IMR-90 (cell line): ENCODE data around the gene CUX1. TPM values are rescaled to one million over a fixed set of nuclear protein-coding genes. Genes with fewer than 3 reads are reported as not detected.

Source experiments
- ATAC-seq: fragments of 200-7000 bp; cut with Tn5 transposase; 2 replicates; pipeline ENCODE4 v1.9.1; 2020; ENCODE audit warnings: low read depth, mild to moderate bottlenecking, moderate library complexity
- BruUV-seq: library from RNA; stranded (reverse); fragments of 400-500 nt; replicated peaks from 2 replicates; lab custom pipeline; 2021; lab: Mats Ljungman, UMichigan
- CTCF ChIA-PET: fragments of 300-600 bp; formaldehyde crosslinking; extraction: SDS; loops from one replicate; lab custom pipeline; 2021; ENCODE audit warnings: antibody characterized with exemption; lab: Yijun Ruan, JAX
- POLR2A ChIA-PET: fragments of 300-600 bp; sonication (Branson Sonifier 250); formaldehyde crosslinking; loops from one replicate; lab custom pipeline; 2022; ENCODE audit warnings: antibody characterized with exemption; ENCODE audit not compliant: unreplicated experiment; lab: Charles Lee
- DNase-seq: peaks from one replicate; pipeline ENCODE4 v3.0.0; 2013
- H2AFZ ChIP-seq: replicated peaks from 2 replicates; pipeline ENCODE3; 2013; ENCODE audit warnings: low read length, mild to moderate bottlenecking; ENCODE audit not compliant: poor library complexity
- H2AK5ac ChIP-seq: 2 replicates; pipeline ENCODE4 v1.6.1; 2013; ENCODE audit warnings: low read depth, low read length, inconsistent platforms
- H2AK9ac ChIP-seq: replicated peaks from 2 replicates; pipeline ENCODE3; 2013; ENCODE audit warnings: mild to moderate bottlenecking, low read depth, low read length, moderate library complexity; ENCODE audit not compliant: poor library complexity
- H2BK120ac ChIP-seq: 2 replicates; pipeline ENCODE4 v1.6.1; 2013; ENCODE audit warnings: low read depth, low read length, inconsistent platforms
- H2BK15ac ChIP-seq: 3 replicates; pipeline ENCODE4 v1.6.1; 2013; ENCODE audit warnings: low read depth, low read length, inconsistent platforms
- H2BK20ac ChIP-seq: 2 replicates; pipeline ENCODE4 v1.6.1; 2013; ENCODE audit warnings: low read depth, mild to moderate bottlenecking, inconsistent platforms, low read length, moderate library complexity
- H2BK5ac ChIP-seq: 2 replicates; pipeline ENCODE4 v1.6.1; 2013; ENCODE audit warnings: mild to moderate bottlenecking, low read depth, low read length, inconsistent platforms; ENCODE audit not compliant: poor library complexity, severe bottlenecking
- H3K14ac ChIP-seq: replicated peaks from 2 replicates; pipeline ENCODE4 v1.6.1; 2013; ENCODE audit warnings: low read depth, low read length, inconsistent platforms
- H3K18ac ChIP-seq: 2 replicates; pipeline ENCODE4 v1.6.1; 2013; ENCODE audit warnings: low read depth, low read length, control low read depth
- H3K23ac ChIP-seq: 2 replicates; pipeline ENCODE4 v1.6.1; 2013; ENCODE audit warnings: low read depth, low read length, inconsistent platforms
- H3K27ac ChIP-seq: 2 replicates; pipeline ENCODE4 v1.5.1; 2013; ENCODE audit warnings: mild to moderate bottlenecking, control low read depth, low read length; ENCODE audit not compliant: insufficient read depth
- H3K27me3 ChIP-seq: 2 replicates; pipeline ENCODE4 v1.6.1; 2013; ENCODE audit warnings: low read length; ENCODE audit not compliant: control insufficient read depth, insufficient read depth
- H3K36me3 ChIP-seq: 2 replicates; pipeline ENCODE4 v1.6.1; 2013; ENCODE audit warnings: low read length, mixed read lengths; ENCODE audit not compliant: control insufficient read depth, insufficient read depth
- H3K4ac ChIP-seq: 2 replicates; pipeline ENCODE4 v1.6.1; 2013; ENCODE audit warnings: low read depth, low read length, inconsistent platforms
- H3K4me1 ChIP-seq: 2 replicates; pipeline ENCODE4 v1.6.1; 2013; ENCODE audit warnings: low read length, mixed read lengths; ENCODE audit not compliant: control insufficient read depth, insufficient read depth
- H3K4me2 ChIP-seq: 2 replicates; pipeline ENCODE4 v1.6.1; 2013; ENCODE audit warnings: low read depth, mild to moderate bottlenecking, control low read depth, low read length, moderate library complexity
- H3K4me3 ChIP-seq: 2 replicates; pipeline ENCODE4 v1.5.1; 2013; ENCODE audit warnings: low read depth, mild to moderate bottlenecking, control low read depth, low read length, moderate library complexity; ENCODE audit not compliant: insufficient read depth
- H3K56ac ChIP-seq: 2 replicates; pipeline ENCODE4 v1.6.1; 2013; ENCODE audit warnings: low read length, inconsistent platforms; ENCODE audit not compliant: insufficient read depth; ENCODE audit errors: extremely low read depth
- H3K79me1 ChIP-seq, 2 experiments: 2 replicates each; pipeline ENCODE4 v1.6.1; 2013; ENCODE audit warnings: low read length in 2 of 2, inconsistent platforms in 1 of 2, low read depth in 1 of 2
- H3K9ac ChIP-seq: 2 replicates; pipeline ENCODE4 v1.6.1; 2013; ENCODE audit warnings: low read depth, low read length, control low read depth
- H3K9me1 ChIP-seq: 2 replicates; pipeline ENCODE4 v1.6.1; 2013; ENCODE audit warnings: low read length, inconsistent platforms; ENCODE audit not compliant: insufficient read depth
- H3K9me3 ChIP-seq: 2 replicates; pipeline ENCODE4 v1.6.1; 2013; ENCODE audit warnings: low read length; ENCODE audit not compliant: control insufficient read depth, insufficient read depth
- H4K20me1 ChIP-seq: 2 replicates; pipeline ENCODE4 v1.6.1; 2013; ENCODE audit warnings: low read length, inconsistent platforms; ENCODE audit not compliant: insufficient read depth
- H4K5ac ChIP-seq: 2 replicates; pipeline ENCODE4 v1.6.1; 2013; ENCODE audit warnings: mild to moderate bottlenecking, low read depth, low read length, control low read depth
- H4K8ac ChIP-seq, 2 experiments: 2 replicates each; pipeline ENCODE4 v1.6.1; 2013; ENCODE audit warnings: low read depth in 2 of 2, low read length in 2 of 2, control low read depth in 1 of 2, inconsistent platforms in 1 of 2
- H4K91ac ChIP-seq: 2 replicates; pipeline ENCODE4 v1.6.1; 2013; ENCODE audit warnings: low read depth, low read length, inconsistent platforms; ENCODE audit not compliant: insufficient read depth
- BHLHE40 ChIP-seq: fragments of 150-350 bp; IDR thresholded peaks from 2 replicates; pipeline ENCODE4 v1.6.1; 2016; ENCODE audit warnings: mild to moderate bottlenecking, low read depth, low read length
- CHD1 ChIP-seq: IDR thresholded peaks from 2 replicates; pipeline ENCODE4 v1.6.1; 2012; ENCODE audit warnings: low read depth, low read length, improper control_type of control experiment
- ELK1 ChIP-seq: fragments of 150-350 bp; IDR thresholded peaks from 2 replicates; pipeline ENCODE4 v1.6.1; 2016; ENCODE audit warnings: low read depth, mild to moderate bottlenecking, low read length, moderate library complexity, borderline replicate concordance
- FOS ChIP-seq: fragments of 150-350 bp; IDR thresholded peaks from 2 replicates; pipeline ENCODE4 v1.6.1; 2016; ENCODE audit warnings: low read depth, low read length
- MAZ ChIP-seq: IDR thresholded peaks from 2 replicates; pipeline ENCODE4 v1.6.1; 2012; ENCODE audit warnings: low read depth, mild to moderate bottlenecking, low read length, improper control_type of control experiment, moderate library complexity, borderline replicate concordance
- POLR2A ChIP-seq: IDR thresholded peaks from 2 replicates; pipeline ENCODE4 v1.6.1; 2012; ENCODE audit warnings: mild to moderate bottlenecking, low read depth, low read length
- RCOR1 ChIP-seq: IDR thresholded peaks from 2 replicates; pipeline ENCODE4 v1.6.1; 2012; ENCODE audit warnings: mild to moderate bottlenecking, low read length, improper control_type of control experiment; ENCODE audit not compliant: insufficient replicate concordance
- USF2 ChIP-seq: fragments of 150-350 bp; IDR thresholded peaks from 2 replicates; pipeline ENCODE4 v1.6.1; 2017; ENCODE audit warnings: mild to moderate bottlenecking, antibody characterized with exemption, low read length, low read depth
- WGBS, 2 experiments: methylation state at CpG; one replicate each; pipeline versions ENCODE4 v1.1.5 to v1.1.7; 2013; ENCODE audit warnings: missing lambda C conversion rate in 2 of 2; ENCODE audit not compliant: insufficient read length in 1 of 2; ENCODE audit errors: extremely low coverage in 2 of 2; 5-methylcytosine and 5-hydroxymethylcytosine counted together
- dilution Hi-C: fragments of 300-500 bp; cut with HindIII; formaldehyde crosslinking; loops from one replicate; pipeline ENCODE4 v1.14.3; 2018; ENCODE audit warnings: low sequenced_read_pairs; ENCODE audit not compliant: unreplicated experiment
- in situ Hi-C: fragments of 300-500 bp; cut with MboI; formaldehyde crosslinking; loops from 3 replicates; pipeline ENCODE4 v1.14.3; 2019; ENCODE audit warnings: low sequenced_read_pairs, inconsistent platforms, mixed read lengths
- intact Hi-C: fragments of 100-400 bp; cut with micrococcal nuclease; formaldehyde crosslinking; loops from 2 replicates; pipeline ENCODE4 v1.10.0; 2022
- polyA plus RNA-seq, 3 experiments: library from polyadenylated mRNA; depleted of rRNA; stranded (reverse); fragments of >200 nt; gene quantifications; 2 replicates each; pipeline ENCODE4 v1.2.3, GENCODE V29; 2012; ENCODE audit warnings: low replicate concordance in 1 of 3
- total RNA-seq: library from RNA; depleted of rRNA; stranded (reverse); fragments of >200 nt; gene quantifications from 2 replicates; pipeline ENCODE4 v1.2.3, GENCODE V29; 2012

CUX1 gene
- total and polyA plus RNA-seq, 2 of the 4 experiments (the other 2 are of a cell fraction) = 19.7 to 46.4 TPM

- no peak for TF ChIP-seq POLR2A
These were observed 73.5 kb downstream of the CUX1 start (continued) for GRCh38 chr7:101890749-101891523.

GRCh38 chr7:101891936-101892640, 74.7 kb downstream of the CUX1 start:
- Histone ChIP-seq H2BK5ac (no peak overlapping the region), H3K36me3 (no peaks in the 10 kb centered on the region), H4K5ac (no peak overlapping the region; the same call in 1 of the 2 replicates), H3K4me1 (peaks cover 4% of the 10 kb centered on the region), H3K9me3 (no peaks in the 10 kb centered on the region), H3K56ac (no peak overlapping the region), H3K14ac (0 out of 2 replicates have a peak overlapping the region, but pooled peaks have one; percentile 5), H3K9ac (no peak overlapping the region), H3K4me3 (no peak overlapping the region), H3K23ac (peak overlapping the region; percentile 44; the same call in 1 of the 2 replicates), H2AFZ (no peak overlapping the region), H3K4me2 (peak overlapping the region; percentile 16; the same call in 1 of the 2 replicates), H3K27ac (no peak overlapping the region), H4K8ac (0 out of 4 replicates have a peak overlapping the region, but pooled peaks of 1 of the 2 experiments have one; percentile 23), H2AK5ac (no peak overlapping the region), H2BK20ac (no peak overlapping the region), H3K9me1 (peaks cover 12% of the 10 kb centered on the region; the same call in 1 of the 2 replicates), H2BK120ac (no peak overlapping the region), H3K79me1 (peaks cover 40 to 84% of the 10 kb centered on the region in 2 experiments), H3K18ac (peak overlapping the region; percentile 28; the same call in 1 of the 2 replicates), H4K20me1 (peaks cover 25% of the 10 kb centered on the region; the same call in 1 of the 2 replicates), H3K4ac (no peak overlapping the region), H4K91ac (no peak overlapping the region), H2BK15ac (0 out of 3 replicates have a peak overlapping the region, but pooled peaks have one; percentile 2), H3K27me3 (no peaks in the 10 kb centered on the region), H2AK9ac (no peak overlapping the region)
- 60% methylated on average over 1 of the region's 11 CpGs; no CpG with 5 or more reads in 1 of the 2 experiments for WGBS, 2 experiments
- intact Hi-C loops = no loop called here
- dilution Hi-C loops = no loop called here
- in situ Hi-C loops = no loop called here
- DNase-seq = no peak
- peak; percentile 44 for ATAC-seq
- ChIA-PET POLR2A (interaction anchor here (0.9 kb wide), 1 partner anchor 10 kb away, joined by 3 read pairs; no protein-coding TSS in a partner anchor), CTCF (no interaction called here)
- no peak for TF ChIP-seq ELK1
- TF ChIP-seq MAZ = no peak
- no peak for TF ChIP-seq RCOR1
- no peak for TF ChIP-seq CHD1
- TF ChIP-seq FOS = no peak
- no peak for TF ChIP-seq BHLHE40
- TF ChIP-seq USF2 = no peak
- no TSS peak for BruUV-seq
